Skin of body (tissue), 2 donors: Measurements from ENCODE around the gene RPL10. TPM values are rescaled to one million over a fixed set of nuclear protein-coding genes. Genes with fewer than 3 reads are reported as not detected.

ENCODE experiments used
- DNase-seq: peaks from one replicate; lab custom pipeline; 2025; lab: John Stamatoyannopoulos, UW
- total RNA-seq: library from RNA; depleted of rRNA; stranded (reverse); fragments of >200 nt; gene quantifications from one replicate; pipeline ENCODE4 v1.2.3, GENCODE V29; 2014

The RPL10 gene
- total RNA-seq, 1 donor from 2014 or later: 3,686 TPM

- DNase-seq: no peak
These were observed 36.0 kb upstream of the RPL10 start for GRCh38 chrX:154362085-154362742.

- no peak for DNase-seq
These were observed 34.3 kb upstream of the RPL10 start for GRCh38 chrX:154363706-154364439.

- no peak for DNase-seq
These were observed 33.1 kb upstream of the RPL10 start for GRCh38 chrX:154365052-154365600.

- no peak for DNase-seq
These were observed 32.0 kb upstream of the RPL10 start for GRCh38 chrX:154365997-154366665.

DNA sequence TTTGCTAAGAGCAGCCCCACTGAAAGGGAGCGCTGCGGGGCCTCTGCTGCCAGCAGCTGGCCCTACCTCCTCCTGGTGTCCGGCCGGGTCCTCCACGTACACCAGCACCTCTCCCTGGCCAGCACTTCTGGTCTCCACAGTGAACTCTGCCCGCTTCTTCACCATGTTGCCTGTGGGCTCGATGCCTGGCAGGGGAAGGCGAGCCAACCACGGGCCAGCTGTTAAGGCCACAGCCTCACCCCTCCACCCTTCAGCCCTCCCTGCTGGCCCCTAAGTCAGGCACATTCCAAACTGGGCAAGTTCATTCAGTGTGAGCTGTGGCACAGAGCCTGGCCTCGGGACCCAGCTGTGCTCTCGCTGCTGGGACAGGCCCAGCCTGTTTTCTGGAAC lies 31.5 kb upstream of the RPL10 start:
- DNase-seq: no peak

- no peak for DNase-seq
These were observed 30.5 kb upstream of the RPL10 start for GRCh38 chrX:154367474-154368308.

DNA sequence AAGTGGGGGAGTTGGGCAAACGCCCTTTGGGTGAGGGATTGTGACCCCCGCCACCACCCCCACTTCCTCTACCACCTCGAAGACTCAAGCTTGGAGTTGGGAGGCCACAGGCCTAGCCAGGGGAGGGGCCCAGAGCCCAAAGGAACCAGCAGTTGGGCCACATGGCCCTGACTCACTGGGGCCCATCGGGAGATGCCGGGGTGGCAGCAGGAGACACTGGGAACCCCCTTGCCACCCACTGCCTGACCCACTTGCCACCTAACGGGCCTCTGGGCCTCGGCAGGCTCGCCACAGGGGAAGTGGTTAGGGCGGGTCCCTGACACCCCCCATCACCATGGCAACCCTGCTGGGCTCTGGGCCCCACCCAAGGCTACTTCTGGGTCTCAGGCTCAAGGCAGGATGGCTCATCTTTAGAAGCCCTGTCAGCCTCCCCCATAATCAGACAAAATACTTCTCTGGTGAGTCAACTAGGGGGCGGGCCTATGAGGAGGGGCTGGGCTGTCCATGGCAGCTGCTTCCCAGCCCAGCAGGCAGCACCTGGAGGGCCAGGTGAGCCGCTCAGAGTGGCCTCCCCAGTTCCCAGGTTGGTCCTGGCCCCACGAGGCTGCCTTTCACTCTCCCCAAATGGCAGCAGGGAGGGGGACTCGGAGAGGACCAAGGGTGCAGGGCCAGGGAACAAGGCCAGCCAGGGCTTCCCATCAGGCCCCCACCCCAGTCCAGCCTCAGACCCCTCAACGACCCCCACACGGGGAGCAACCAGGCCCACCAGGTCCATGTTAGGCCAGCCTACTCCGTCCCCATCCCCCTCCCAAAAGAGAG lies 29.3 kb upstream of the RPL10 start:
- peak; percentile 45 for DNase-seq

DNA sequence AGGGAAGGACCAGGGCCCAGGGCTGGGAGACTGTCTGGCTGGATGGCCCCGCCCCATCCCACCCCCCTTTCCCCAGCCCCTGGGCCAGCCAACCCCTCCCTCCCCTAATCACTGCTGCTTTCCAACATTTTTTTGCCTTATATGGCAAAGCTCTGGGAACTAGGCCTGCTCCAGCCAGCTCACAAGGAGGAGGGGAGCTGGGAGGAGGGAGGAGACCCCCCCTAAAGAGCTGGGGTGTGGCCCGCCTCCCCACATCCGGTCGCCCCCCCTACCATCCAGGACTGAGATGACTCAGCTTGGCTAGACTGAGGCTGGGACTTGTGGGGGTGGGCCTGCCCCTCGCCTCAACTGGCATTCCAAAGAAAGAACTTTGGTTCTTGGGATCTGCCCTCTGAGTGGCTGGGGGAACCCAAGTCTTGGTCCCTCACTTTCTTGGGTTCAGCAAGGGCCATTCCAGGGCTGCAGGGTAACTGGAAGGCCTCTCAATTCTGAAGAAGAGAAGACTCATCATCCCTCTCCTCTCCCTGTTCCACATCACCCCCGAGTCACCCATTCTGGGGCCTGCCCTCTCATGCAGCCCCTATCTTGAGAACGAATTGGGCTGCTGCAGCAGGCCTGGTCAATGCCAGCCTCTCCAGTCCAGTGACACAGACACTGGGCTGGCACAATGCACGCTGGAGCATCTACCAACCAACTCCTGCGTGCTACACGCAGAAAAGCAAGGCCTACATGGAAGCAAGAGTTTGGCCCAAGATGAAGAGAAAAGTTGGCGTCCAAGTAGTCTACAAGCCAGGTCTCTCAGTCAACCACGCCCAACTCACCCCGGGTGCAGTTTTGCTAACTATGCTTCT lies 28.5 kb upstream of the RPL10 start:
- peak; percentile 94 for DNase-seq

GRCh38 chrX:154370300-154371016 lies 27.7 kb upstream of the RPL10 start:
- no peak for DNase-seq

- DNase-seq: peak; percentile 86
These were observed 27.0 kb upstream of the RPL10 start for GRCh38 chrX:154371017-154371788.

DNA sequence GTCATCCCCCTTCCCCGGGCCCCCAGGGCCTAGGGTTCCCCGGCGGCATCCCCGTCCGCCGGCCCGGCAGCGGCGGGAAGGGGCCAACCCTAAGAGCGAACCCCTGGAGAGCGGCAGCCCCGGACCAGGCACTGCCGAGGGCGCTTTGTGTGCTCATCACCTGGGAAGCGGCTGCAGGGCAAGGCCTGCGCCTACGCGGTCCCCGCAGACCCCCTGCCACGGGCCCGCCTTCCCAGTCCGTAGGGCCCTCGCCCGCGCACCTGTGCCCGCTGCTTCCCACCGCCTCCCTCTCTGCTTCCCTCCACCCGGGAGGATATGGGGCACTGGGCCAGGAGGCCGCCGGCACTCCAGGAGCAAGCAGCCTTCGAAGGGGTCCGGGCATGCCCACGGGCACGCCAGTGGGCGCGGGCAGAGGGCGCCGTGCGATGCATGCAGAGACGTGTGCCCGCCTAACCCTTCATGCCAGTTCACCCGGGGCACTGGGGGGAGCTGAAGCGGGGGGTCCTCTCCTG lies 26.3 kb upstream of the RPL10 start:
- no peak for DNase-seq

- no peak for DNase-seq
These were observed 25.6 kb upstream of the RPL10 start for GRCh38 chrX:154372612-154373022.

GRCh38 chrX:154373340-154374306 lies 24.6 kb upstream of the RPL10 start:
- peak; percentile 70 for DNase-seq

DNA sequence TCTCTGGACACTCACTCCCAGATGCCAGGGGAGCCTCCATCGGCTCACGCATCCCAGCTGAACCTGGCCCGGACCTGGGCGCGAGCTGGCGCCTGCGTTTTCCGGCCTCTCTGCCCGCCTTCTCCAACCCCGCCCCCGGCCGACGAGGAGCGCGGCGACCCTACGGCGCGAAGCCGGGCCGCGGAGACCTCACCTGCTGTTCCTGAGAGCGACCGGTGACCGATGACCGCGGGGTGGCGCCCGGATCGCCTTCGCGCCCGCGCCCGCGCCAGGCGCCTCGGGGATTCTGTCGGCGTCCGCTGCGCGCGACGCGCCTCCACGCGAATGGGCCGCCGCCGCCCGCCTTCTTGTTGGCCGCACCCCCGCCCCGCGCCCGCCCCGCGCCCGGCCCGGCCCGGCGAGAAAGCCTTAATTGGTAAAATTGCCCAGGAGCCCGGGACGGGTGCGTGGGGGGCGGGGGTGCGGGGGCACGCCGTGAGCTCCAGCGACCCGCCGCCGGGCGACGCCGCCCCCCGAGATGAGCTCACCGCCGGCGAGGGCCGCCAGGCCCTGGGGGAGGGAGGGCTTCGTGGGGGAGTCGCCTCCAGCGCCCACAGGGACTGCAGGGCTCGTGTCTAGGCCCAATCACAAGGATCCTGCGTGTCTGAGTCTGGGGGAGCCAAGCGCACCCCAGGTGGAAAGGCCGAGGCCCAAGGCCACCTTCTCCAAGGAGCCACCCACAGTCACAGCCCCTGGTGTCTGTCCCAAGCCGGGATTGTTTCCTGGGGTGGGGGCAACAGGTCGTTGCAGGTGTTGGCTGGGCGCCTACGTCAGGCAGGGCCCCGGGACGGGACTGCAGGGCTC lies 23.6 kb upstream of the RPL10 start, which contains the start of gene FLNA:
FLNA (minus strand) TSS at position 322 of the 843 bp plus-strand sequence. CDS start 3,389 bp downstream, outside the sequence.
- DNase-seq: no peak

- no peak for DNase-seq
These were observed 23.0 kb upstream of the RPL10 start for GRCh38 chrX:154375156-154375504.

- DNase-seq: no peak
These were observed 21.4 kb upstream of the RPL10 start for GRCh38 chrX:154376774-154377173.
